Stimulated activated CD4-positive, alpha-beta T cell treated with anti-CD3 and anti-CD28 coated beads, Interleukin-1b, Interleukin-23, amount 100 ng/mL, for 4 hours (primary cell): ENCODE results near the gene RNPC3.
A peak's percentile ranks its signal among the peaks of the same experiment; 100 is the strongest.

Experiments used
- DNase-seq, 2 donors: peaks; one replicate each; pipeline ENCODE4 v3.0.0-alpha.2; 2020; ENCODE audit warnings: low read depth in 2 of 2

The RNPC3 gene, protein sequence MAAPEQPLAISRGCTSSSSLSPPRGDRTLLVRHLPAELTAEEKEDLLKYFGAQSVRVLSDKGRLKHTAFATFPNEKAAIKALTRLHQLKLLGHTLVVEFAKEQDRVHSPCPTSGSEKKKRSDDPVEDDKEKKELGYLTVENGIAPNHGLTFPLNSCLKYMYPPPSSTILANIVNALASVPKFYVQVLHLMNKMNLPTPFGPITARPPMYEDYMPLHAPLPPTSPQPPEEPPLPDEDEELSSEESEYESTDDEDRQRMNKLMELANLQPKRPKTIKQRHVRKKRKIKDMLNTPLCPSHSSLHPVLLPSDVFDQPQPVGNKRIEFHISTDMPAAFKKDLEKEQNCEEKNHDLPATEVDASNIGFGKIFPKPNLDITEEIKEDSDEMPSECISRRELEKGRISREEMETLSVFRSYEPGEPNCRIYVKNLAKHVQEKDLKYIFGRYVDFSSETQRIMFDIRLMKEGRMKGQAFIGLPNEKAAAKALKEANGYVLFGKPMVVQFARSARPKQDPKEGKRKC

DNA sequence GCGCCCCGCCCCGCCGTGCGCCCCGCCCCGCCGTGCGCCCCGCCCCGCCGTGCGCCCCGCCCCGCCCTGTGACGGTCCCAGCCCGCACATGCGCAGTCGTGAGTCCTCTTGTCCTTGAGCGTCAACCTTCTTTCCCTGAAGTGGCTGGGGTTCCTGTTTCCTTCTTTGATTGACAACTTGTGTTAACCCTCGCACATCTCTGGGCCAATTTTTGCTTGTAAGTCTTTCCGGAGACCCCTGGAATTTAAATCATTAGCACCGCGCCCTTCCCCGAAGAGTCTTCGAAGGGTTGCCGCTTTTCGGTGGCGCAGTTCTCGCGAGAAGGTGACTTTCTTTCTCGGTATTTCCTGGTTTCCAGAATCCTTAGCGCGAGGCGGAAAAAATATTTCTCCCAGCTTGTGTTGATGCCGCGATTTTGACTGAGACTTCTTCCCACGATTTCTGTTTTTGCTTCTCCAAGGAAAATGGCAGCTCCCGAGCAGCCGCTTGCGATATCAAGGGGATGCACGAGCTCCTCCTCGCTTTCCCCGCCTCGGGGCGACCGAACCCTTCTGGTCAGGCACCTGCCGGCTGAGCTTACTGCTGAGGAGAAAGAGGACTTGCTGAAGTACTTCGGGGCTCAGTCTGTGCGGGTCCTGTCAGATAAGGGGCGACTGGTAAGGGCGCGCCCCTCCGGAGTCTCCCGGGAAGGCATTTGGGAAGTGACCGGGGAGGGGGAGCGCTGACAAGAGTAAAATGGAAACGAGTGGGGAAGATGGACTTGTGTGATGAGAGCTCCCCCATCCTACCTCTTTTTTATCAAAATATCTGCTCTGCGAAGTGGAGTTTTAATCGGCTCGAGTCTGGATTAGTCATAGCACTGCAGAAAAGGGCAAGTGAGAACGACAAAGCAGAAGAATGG, at the start of gene RNPC3:
Gene RNPC3, plus strand, starts transcription at position 93 of the 901 bp plus-strand sequence. Its CDS starts 372 bp downstream, at position 465.
- DNase-seq: peak; percentile 85 to 87

DNA sequence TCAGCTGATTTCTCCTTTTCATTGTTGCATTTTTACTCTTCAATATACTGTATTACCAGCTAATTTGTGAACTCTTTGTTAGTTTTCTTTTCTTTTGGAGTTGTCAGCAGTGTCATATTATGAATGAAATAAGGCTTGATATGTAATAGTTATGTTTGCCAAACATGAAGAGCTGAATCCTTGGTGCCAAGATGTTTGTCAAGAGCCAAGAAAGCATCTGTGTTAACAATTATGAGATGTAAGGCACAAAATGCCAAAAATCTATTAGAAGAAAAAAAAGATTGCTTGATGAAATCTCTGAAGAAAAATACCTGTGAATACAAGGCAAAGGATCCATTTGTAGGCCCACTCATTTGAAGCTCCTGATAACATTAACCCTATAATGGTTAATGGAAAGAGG, 48.4 kb upstream of the RNPC3 start:
- DNase-seq: no peak

DNA sequence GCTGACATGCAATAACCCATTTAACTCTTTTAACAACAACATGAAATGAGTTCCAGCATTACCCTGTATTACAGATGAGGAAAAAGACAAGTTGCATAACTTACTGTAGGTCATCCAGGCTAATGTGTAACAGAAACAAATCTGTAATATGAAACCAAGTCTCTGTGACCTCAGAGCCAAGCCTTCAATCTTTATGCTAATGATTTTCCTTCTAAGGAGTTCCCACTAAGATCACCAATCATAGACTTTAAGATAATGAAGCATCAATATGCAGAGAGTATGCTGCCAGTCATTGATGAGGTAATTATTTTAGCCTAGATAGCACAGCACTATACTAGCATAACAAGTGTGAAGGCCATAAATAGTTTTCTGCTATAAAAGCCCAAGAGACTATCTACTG, 35.6 kb upstream of the RNPC3 start:
- DNase-seq: no peak

DNA sequence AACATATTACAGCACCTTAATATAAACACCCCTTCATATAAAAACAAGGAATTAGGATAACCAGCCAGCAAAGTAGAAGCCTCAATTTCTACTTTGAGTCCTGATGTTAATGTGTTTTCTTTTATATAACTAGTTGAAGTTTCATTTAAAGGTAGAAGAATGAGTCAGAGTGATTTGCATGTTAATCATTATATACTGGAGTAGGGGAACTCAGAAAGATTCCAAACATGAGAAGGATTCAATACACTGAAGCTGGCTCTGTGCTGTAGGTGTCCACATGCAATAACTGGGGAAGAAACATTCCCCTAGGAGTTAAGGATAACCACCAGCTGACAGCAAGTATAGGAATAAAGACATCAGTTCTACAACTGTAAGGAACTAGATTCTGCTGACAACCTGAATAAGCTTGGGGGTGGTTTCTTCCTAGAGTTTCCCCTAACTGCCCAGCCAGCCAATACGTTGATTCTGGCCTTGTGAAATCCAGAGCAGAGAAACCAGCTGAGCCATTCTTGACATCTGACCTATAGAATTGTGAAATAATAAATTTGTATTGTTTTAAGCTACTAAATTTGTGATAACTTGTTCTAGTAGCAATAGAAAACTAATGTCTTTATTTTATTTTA, 33.4 kb upstream of the RNPC3 start:
- DNase-seq: no peak

DNA sequence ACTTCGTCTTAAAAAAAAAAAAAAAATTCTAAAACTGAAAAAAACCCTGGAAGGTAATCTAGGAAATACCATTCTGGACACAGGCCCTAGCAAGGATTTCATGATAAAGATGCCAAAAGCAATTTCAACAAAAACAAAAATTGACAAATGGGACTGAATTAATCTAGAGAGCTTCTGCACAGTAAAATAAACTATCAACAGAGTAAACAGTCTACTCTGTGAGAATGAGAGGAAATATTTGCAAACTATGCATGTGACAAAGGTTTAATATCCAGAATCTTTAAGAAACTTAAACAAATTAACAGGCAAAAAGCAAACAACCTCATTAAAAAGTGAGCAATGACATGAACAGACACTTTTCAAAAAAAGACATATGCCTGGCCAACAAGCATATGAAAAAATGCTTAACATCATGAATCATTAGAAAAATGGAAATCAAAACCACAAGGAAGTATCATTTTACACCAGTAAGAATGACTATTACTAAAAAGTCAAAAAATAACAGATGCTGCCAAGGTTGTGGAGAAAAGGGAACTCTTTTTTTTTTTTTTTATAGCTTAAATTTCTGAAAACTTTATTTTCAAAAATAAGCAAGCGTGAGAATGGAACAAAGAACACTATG, 29.4 kb upstream of the RNPC3 start:
- DNase-seq: no peak

DNA sequence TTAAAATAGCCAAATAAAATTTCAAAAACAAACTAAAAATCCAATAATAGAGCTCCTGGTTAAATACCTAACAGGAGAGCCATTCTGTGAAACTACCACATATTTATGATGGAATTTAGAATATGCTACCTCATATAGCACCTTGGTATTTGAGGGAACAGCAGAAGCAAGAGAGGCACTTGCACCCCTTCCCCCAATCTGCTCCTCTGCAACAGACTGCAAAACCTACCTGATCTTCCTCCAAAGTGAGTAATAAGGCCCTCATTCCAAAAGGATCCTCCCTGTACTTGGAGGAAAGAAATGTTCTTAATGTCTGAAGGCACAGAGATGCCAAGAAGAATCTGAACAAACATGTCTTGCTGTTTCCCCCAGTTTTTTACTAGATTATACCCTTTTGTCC, 28.1 kb upstream of the RNPC3 start:
- DNase-seq: no peak

DNA sequence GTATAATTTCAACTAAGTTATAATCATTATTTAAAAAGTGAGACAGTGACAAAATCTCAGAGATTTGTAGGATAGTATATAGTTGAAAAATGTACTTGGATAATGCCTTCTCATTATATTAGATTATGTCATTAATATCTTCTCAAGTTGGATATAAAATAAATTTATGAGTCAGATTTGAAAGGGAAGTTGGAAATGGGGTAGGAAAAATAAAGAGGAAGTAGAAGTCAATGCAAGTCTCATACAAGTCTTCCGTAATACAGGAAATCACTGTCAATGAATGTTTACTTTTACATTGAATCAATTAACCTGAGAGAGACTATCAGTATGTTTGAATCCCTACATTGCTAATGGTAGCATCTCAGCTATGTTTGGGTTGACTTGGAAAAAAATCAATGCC, 16.2 kb upstream of the RNPC3 start:
- no peak for DNase-seq

DNA sequence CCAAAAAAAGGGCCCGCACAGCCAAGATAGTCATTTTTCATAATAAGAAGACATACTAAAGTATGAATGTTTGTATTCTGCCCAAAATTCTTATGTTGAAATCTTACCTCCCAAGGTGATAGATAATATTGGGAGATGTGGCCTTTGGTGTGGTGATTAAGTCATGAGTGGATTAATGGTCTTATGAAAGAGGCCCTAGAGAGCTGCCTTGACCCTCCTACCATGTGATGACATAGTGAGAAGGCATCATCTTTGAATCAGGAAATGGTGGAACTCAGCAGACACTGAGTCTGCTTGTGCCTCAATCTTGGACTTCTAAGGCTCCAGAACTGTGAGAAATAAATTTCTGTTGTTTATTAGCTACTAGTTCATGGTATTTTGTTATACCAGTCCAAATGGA, 11.8 kb upstream of the RNPC3 start:
- no peak for DNase-seq

DNA sequence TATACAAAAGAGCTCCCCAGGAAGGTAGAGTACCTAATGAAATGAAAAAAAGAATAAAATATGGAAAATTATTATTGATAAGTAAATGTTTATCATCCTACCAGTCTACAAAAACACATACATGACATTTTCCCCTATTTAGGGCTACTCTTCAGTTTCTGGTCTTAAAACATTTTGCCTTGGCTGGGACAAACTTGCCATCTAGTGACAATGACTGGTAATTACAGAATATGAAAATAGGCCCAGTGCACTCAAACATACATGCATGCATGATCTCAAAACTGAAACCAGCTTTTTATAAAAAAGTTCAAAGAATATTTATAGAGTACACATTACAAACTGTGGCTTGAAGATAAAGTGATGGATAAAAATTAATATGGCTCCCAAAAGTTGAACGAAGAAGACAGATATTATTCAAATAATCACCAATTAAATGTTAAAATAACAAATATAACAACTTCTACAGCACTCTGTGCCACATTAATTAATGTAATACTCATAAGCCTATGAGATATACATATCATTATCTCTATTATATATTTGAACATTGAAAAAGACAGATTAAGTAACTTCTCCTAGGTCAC, 10.5 kb upstream of the RNPC3 start:
- DNase-seq: no peak

DNA sequence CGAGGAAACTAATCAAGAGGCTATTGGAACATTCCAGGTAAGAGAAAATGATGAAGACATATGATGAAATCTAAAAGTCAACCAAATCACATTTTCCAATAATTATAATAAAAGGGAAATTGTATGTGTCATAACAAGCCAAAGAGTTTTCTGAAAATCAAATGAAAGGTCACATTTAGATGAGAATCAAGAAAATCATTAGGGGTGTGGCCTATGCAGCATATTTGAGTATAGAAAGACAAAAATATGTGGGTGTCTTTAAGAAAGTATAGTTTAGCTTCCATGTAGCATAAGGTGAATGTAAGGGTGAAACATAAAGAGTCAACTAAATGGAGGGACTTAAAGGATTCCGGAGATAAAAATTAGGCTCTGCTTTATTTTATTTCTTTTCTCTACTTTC, 9.2 kb upstream of the RNPC3 start:
- no peak for DNase-seq

DNA sequence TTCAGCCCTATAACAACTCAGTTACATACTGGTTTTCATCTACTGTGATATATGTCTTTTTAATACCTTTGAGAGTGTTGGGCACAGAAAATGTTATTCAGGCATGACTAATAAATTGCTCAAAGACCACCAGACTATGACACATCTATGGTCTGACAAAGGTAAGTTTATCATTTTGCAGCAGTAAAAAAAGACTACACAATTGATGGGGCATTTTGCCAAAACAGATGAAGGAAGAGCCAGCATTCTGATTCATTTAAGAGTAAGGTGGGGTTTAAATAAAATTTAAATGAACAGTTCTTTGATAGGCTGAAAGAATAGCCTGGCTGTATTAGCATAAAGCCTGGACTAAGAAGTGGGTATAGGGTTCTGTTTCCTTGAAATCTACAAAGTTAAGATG, 8.8 kb upstream of the RNPC3 start:
- DNase-seq: no peak

DNA sequence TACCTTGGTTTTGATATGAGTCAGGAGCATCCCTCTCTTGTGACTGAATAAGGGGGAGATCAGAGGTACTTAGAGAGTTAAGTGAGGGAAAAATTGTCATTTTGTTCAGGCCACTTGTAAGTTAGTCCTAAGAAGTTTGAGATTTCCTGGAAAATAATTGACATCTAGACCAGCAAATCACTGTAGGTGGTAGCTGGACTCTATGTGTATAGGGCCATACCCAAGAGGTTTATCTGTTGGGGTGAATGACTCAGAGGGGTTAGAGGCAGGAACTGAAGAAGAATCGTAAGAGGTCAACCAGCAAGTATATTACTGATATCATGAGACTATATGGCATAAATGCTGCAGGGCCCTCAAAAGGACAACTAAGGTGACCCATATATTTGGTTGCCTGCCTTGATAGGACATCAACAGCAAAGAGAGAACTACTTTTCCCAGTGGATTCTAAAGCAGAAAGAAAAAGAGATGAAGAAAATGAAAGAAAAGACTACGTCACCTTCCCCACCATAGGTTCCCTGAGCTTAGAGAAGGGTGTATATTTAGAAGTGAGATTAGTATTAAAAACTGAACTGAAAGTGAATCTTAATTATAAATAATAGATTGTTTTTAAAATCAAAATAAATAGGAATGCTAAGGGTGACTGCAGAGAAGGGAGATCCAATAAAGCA, 8.0 kb upstream of the RNPC3 start:
- DNase-seq: no peak

DNA sequence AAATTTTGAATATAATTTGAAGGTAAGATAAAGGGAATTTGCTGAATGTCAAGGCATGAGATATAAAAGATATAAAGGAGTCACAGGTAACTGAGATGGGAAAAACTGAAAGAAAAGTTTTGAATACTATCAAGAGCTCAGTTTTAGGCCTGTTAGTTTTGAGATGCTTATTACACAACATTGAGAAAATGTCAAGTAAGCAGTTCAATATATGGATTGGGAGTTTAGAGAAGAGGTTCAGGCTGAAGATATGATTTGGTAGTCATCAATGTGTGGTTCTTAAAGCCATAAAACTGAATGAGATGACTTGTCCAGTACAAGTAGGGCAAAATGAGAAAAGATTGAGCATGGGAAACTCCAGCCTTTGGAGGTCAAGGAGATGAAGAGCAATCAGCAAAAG, 4.7 kb upstream of the RNPC3 start:
- DNase-seq: no peak

DNA sequence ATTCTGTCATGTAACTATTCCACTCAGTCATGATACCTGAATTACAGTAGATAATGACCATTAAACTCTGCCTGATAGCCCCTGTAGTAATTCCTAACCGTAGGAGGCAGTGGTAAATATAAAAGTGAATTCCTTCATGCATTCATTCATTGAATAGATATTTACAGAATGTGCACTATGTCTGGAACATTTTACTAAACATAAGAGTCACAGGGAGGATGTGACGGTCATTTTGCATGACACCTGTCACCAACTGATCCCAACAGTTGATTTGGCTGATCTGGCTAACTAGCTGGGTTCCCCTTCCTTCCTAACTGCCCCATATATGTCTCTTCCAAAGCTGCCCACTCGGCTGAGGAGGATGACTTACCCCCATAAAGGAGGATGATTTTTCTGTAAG, 2.2 kb upstream of the RNPC3 start:
- DNase-seq: no peak

DNA sequence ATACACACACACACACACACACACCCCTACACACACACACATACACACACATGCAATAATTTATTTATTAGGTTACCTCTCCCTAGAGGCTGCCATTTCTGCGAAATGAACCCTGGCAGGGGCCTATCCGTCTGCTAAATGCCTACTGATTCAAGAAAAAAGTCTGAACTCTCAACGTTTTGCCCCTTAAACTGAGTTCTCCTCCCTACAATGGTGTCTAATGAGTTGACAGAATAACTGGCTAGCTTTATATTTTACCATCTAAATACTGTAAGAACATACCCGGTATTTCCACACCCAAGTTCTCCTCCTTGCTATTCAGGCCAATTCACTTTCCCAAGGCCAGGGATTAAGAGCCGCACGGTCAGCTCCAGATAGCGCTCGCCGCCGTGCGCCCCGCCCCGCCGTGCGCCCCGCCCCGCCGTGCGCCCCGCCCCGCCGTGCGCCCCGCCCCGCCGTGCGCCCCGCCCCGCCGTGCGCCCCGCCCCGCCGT, 339 bp upstream of the RNPC3 start:
- DNase-seq: no peak

DNA sequence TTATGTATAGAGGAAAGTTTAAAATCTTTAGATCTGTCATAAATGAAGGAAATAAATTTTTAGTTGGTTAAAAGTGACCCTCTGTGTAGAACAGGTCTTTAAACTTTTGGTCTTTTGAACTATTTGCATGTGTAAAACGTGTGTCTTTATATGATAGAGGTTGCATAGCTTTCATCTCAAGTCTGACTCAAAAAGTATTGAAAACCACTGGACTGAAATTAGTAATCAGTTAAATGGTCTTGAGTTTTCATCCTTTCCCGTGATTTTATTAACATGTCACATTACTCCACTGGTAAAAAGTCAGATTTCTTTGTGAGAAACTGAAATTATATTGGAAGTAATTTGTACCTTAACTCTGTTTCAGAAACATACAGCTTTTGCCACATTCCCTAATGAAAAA, 1.8 kb downstream of the RNPC3 start:
- no peak for DNase-seq

DNA sequence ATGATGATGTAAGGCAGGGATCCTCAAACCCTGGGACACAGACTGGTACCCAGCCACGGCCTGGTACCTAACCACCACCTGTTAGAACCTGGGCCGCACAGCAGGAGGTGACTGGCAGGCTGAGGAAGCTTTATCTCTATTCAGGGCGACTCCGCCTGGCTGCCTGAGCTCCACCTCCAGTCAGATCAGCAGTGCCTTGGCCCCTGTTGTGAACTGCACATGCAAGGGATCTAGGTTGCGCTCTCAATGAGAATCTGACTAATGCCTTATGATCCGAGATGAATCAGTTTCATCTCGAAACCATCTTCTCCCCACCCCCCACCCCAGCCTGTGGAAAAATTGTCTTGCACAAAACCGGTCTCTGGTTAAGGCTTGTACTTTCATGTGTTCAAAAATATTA, 4.2 kb downstream of the RNPC3 start:
- DNase-seq: peak in 1 of 2 donors; percentile 30

DNA sequence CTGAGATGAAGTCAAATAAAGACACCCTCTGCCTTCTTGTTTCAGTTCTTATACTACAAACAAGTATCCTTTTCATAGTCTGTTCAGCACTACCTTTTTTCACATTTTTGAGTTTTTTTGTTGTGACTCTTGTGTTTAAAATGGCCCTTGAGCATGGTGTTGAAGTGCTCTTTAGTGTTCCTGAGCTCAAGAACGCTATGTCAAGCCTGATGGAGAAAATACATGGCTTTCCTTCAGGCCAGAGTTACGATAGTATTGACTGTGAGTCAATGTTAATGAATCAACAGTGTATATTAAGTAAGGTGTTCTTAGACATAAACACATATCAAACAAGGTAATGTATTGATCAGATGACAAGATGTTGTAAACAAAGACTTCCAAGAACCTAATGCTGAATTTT, 12.7 kb downstream of the RNPC3 start:
- no peak for DNase-seq

DNA sequence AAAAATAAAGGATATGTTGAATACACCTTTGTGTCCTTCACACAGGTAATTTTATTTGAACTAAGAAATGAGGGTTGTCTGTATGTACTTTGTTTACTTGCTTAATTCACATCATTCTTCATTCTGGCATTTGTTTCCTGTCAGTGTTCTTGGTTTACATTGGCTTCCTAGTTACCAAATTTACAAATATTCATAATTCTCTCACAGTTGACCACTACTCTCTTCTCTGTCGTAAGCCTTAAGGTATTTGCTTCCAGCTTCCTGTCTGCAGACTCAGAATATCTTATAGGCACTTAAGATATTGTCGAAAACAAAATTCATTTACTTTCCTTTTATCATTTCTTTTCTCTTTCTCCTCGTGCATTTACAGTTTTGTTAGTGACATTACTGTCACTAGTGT, 15.9 kb downstream of the RNPC3 start:
- no peak for DNase-seq

DNA sequence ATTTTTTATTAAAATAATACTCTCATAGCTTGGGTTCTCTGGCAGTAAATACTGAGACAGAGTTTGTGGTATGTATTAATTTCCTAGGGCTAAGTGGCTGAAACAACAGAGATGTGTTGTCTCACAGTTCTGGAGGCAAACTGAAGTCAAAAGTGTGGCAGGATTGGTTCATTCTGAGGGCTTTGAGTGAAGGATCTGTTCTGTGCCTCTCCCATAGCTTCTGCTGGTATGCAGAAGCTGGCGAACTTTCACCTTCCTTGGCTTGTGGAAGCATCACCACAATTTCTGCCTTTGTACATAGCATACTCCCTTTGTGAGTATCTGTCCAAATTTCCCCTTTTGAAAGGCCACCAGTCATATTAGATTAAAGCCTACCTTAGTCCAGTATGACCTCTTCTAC, 21.0 kb downstream of the RNPC3 start:
- no peak for DNase-seq

DNA sequence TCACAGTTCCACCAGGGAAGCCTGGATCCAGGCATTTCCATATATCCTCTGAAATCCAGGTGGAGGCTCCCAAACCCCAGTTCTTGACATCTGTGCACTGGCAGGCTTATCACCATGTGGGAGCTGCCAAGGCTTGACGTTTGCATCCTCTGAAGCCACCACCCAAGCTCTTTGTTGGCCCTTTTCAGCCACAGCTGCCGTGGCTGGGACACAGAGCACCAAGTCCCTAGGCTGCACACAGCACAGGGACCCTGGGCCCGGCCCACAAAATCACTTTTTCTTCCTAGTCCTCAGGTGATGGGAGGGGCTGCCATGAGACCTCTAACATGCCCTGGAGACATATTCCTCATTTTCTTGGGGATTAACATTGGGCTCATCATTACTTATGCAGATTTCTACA, 22.3 kb downstream of the RNPC3 start:
- no peak for DNase-seq
